ENCODE results near the gene SLF2. TPM values are rescaled to one million over a fixed set of nuclear protein-coding genes. Genes with fewer than 3 reads are reported as not detected.
A peak's percentile ranks its signal among the peaks of the same experiment; 100 is the strongest.

SLF2 gene
- total RNA-seq, 2 experiments from 2014 or later = 34.9 to 37.2 TPM

DNA sequence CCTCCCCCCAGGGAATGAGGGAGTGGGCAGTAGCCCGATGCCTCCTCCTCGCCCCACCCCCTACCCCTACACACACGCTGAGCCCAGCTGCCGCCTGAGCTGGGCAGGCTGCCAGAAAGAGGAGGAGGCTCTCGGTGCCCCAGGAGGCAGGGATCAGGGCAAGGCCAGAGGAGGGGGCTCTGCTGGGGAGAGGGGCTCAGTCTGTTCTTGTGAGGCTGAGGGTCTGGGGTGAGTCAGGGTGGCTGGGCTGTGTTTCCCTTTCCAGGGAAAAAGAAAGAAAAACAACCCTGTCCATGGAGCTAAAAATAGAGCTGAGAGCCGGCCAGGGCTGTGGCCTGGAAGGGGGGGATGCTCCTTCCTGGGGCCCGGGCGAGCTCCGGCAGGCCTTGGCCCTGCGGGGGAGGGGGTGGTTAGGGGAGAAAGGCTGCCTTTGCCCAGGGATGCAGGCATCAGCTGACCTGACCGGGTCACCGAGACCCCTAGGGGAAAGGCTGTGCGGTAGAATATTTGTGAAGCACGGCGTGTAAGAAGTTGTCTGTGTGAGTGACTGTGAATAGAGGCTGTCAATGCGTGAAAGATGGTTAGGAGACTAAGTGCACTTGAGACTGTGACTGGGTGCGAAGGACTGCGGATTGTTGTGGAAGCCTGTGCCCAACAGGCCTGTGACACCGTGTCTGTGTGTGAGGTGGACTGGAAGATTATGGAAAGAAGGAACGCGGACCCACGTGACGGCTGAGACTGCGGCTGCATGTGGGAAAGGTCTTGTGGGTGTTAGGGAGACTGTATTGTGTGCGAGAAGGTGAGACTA lies 85.6 kb downstream of the SLF2 start:
- Mint-ChIP-seq H3K27me3 (peaks cover 3% of the 10 kb centered on the region), H3K9me3 (no peaks in the 10 kb centered on the region), H3K27ac (peak overlapping the region; percentile 66), H3K4me3 (peak overlapping the region; percentile 77), H3K4me1 (peaks cover 28% of the 10 kb centered on the region), H3K36me3 (ENCODE audit: low read depth) (peaks cover 6% of the 10 kb centered on the region)
- CTCF ChIA-PET = interaction anchor here (0.6 to 17.1 kb wide), 24 partner anchors 8 to 1266 kb away, joined by 3 to 186 read pairs (median 5); partner anchors contain the start of genes HIF1AN, MRPL43, PDZD7 and SEMA4G
- DNase-seq = peak; percentile 63
- POLR2A ChIA-PET = interaction anchor here (1.5 to 3.2 kb wide), 6 partner anchors 11 to 49 kb away, joined by 3 to 27 read pairs (median 10); partner anchors contain the start of genes MRPL43, PDZD7, SFXN3 and TWNK

DNA sequence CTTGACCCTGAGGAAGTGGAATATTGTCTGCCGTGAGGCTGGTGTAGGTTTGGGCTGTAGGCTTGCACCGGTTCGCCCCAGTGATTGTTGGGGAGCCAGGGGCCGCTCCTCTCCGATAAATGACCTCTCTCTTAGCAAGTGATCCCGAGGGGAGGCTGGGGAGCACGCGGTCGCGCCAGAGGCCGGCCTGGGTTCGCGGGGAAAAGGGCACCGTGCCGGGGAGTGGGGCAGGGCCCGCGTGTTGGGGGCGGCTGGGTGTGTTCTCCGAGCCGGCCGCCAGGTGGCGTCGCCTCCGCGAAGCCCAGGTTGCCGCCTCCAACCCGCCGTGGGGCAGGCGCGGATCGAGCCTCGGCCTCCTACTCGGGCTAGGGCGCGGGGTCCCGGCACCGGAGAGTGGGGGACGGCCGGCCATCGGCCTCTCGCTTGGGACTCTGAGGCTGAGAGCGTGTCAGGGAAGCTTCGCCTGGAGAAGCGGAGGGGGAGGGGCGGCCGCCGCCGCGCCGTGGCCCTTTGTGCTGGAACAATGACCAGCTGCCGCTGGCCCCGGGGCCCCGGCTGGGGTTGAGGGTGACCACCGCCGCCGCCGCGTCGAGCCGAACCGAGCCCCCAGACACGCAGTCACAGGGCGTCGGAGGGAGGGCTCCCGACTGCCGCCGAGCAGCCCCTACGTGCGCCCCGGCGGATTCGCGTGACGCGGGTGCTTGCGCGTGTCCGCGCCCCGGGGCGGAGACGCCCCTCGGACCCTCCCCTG lies 86.4 kb downstream of the SLF2 start:
- peaks cover 3% of the 10 kb centered on the region for H3K27me3 Mint-ChIP-seq
- H3K4me3 Mint-ChIP-seq = peak overlapping the region; percentile 77
- H3K4me1 Mint-ChIP-seq = peaks cover 28% of the 10 kb centered on the region
- POLR2A ChIA-PET = interaction anchor here (0.9 to 2.7 kb wide), 5 partner anchors 13 to 39 kb away, joined by 3 to 17 read pairs (median 4); partner anchors contain the start of genes PDZD7 and SFXN3
- no peaks in the 10 kb centered on the region for H3K9me3 Mint-ChIP-seq
- peak overlapping the region; percentile 66 for H3K27ac Mint-ChIP-seq
- CTCF ChIA-PET = interaction anchor here (0.6 to 17.1 kb wide), 9 partner anchors 11 to 88 kb away, joined by 3 to 186 read pairs (median 6); partner anchors contain the start of genes MRPL43, PDZD7, SFXN3 and TWNK
- H3K36me3 Mint-ChIP-seq (ENCODE audit: low read depth) = peaks cover 4% of the 10 kb centered on the region
- DNase-seq = peak; percentile 78

DNA sequence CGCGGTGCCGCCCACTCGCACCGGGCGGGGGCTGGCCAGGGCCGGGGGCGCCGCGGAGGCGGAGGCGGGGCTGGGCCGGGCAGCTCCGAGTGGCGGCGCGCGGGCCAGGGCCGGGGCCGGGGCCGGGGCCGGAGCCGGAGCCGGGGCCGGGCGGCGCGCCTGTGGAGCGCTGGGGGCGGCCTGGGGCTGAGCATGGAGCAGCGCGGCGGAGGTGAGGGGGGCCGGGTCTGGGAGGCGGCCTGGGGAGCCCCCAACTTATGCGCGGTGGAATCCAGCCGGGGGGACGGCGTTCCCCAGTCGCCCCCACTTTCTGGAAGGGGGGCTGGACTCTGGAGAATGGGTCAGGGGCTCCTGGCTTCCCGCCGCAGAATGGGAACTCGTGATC lies 87.0 kb downstream of the SLF2 start, which contains the start of gene LZTS2:
Gene LZTS2 (plus strand): TSS at position 67 of the 385 bp plus-strand sequence. CDS start 2,731 bp downstream, outside the sequence.
- Mint-ChIP-seq H3K9me3 (no peaks in the 10 kb centered on the region), H3K27me3 (peaks cover 3% of the 10 kb centered on the region), H3K36me3 (ENCODE audit: low read depth) (peaks cover under 1% of the 10 kb centered on the region), H3K27ac (peak within 1 kb of the TSS; percentile 66), H3K4me1 (peaks cover 28% of the 10 kb centered on the region), H3K4me3 (peak within 1 kb of the TSS; percentile 77)
- POLR2A ChIA-PET = interaction anchor here (0.9 to 1.9 kb wide), 3 partner anchors 12 to 38 kb away, joined by 3 to 4 read pairs (median 4); no protein-coding TSS in a partner anchor
- CTCF ChIA-PET = interaction anchor here (0.8 to 17.1 kb wide), 3 partner anchors 17 to 88 kb away, joined by 3 to 186 read pairs (median 3); no protein-coding TSS in a partner anchor
- no peak for DNase-seq

DNA sequence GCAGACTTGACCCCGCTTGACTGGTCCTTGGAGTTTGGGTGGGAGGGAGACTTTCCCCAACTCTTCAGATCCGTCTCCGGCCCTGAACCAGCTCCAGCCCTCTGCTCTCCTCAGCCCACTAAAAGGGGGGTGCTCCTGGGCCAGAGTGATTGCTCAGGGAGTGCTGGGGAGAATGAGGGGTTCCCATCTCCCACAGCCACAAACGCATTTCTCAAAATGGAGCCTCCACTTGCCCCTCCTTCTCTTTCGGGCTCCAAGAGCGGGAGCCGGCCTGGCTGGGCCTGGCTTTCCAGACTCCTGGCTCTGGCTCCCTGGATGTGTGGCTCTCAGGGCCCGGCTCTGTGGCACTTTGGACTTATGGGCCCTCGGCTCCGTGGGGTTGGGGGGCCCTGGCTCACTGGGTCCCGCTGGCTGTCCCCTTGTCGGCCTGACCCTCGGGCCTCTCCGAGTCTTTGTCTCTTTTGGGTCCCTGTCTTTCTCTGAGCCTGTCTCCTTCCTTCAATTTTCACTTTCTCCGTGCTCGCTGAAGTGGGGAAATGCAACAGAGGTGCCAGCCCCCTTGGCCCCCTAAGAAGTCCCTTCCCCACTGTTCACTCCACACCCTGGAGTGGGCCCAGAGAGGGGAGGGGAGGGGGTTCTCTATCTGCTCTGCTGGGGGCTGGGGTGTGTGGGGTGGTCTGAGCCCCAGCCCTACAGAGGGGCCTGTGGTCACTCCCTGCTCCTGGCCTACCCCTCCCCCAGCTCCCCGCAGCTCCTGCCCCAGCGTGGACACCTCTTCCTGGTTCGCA lies 87.6 kb downstream of the SLF2 start:
- no peaks in the 10 kb centered on the region for H3K36me3 Mint-ChIP-seq (ENCODE audit: low read depth)
- ChIA-PET POLR2A (interaction anchor here (0.7 to 1.9 kb wide), 4 partner anchors 11 to 38 kb away, joined by 3 to 4 read pairs (median 4); no protein-coding TSS in a partner anchor), CTCF (interaction anchor here (1.3 to 17.1 kb wide), 2 partner anchors 16 to 31 kb away, joined by 3 to 186 read pairs; no protein-coding TSS in a partner anchor)
- H3K4me1 Mint-ChIP-seq = peaks cover 28% of the 10 kb centered on the region
- peak overlapping the region; percentile 43 for H3K4me3 Mint-ChIP-seq
- H3K27me3 Mint-ChIP-seq = peaks cover 3% of the 10 kb centered on the region
- H3K27ac Mint-ChIP-seq = no peak overlapping the region
- DNase-seq = no peak
- H3K9me3 Mint-ChIP-seq = no peaks in the 10 kb centered on the region

DNA sequence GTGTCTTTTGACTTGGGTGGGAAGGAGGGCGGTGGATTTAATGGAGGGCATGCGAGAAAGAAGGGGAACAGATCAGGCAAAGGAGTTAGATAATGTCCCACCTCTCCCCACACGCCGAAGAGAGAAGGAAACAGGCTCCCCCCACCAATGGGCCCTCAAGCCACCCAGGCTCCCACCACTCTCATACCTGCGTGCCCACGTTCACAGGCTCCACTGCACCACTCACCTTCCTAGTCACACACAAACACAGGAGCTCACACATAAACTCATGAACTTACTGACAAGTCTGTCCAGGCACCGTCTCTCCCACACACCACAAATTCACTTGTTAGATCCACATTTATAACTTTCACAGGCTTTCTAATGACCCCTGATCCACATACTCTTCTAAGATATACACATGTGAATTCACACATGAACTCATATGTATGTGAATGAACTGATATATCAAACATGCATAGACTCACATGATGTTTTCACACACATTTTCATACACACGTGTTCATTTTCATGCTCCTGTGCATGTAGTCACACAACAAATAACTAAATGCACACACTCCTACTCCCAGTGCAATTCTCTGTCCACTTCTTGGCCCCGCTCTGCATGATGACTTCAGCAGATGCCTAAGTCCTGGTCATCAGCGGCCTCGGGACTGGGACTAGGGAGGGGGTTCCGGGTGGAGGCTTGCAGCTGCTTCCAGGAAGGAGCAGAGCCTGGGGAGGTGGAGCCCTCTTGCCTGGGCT lies 88.3 kb downstream of the SLF2 start:
- H3K4me3 Mint-ChIP-seq = peak overlapping the region; percentile 43
- H3K27me3 Mint-ChIP-seq = peaks cover 3% of the 10 kb centered on the region
- ChIA-PET CTCF (interaction anchor here (1.3 to 17.1 kb wide), 2 partner anchors 16 to 31 kb away, joined by 3 to 186 read pairs; no protein-coding TSS in a partner anchor), POLR2A (interaction anchor here (0.7 kb wide), 1 partner anchor 24 kb away, joined by 3 read pairs; no protein-coding TSS in a partner anchor)
- H3K9me3 Mint-ChIP-seq = no peaks in the 10 kb centered on the region
- H3K36me3 Mint-ChIP-seq (ENCODE audit: low read depth) = no peaks in the 10 kb centered on the region
- H3K27ac Mint-ChIP-seq = no peak overlapping the region
- DNase-seq = no peak
- H3K4me1 Mint-ChIP-seq = peaks cover 24% of the 10 kb centered on the region

DNA sequence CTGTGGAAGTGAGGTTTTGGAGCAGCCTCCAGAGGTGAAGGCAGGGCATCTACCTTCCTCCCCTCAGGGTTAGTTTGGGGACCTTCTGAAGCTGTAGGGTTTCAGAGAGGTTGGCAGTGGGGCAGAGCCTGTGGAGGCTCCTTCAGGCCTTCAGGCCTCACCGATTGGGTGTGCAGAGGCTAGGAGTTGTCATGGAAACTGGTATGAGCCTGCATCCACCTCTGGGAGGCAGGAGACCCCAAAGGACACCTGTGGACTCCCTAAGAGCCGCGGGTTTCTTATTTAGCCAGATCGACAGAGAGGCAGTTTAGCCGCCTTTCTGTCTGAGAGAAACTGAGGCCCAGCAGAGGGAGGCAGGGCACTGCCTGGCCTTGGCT lies 88.9 kb downstream of the SLF2 start:
- Mint-ChIP-seq H3K4me1 (peaks cover 18% of the 10 kb centered on the region), H3K27me3 (peaks cover 3% of the 10 kb centered on the region), H3K36me3 (ENCODE audit: low read depth) (no peaks in the 10 kb centered on the region), H3K9me3 (no peaks in the 10 kb centered on the region), H3K27ac (no peak overlapping the region), H3K4me3 (no peak overlapping the region)
- no peak for DNase-seq
- CTCF ChIA-PET = interaction anchor here (1.3 to 17.1 kb wide), 2 partner anchors 15 to 30 kb away, joined by 3 to 186 read pairs; no protein-coding TSS in a partner anchor
- POLR2A ChIA-PET = interaction anchor here (1.0 kb wide), 1 partner anchor 10 kb away, joined by 3 read pairs; no protein-coding TSS in a partner anchor

DNA sequence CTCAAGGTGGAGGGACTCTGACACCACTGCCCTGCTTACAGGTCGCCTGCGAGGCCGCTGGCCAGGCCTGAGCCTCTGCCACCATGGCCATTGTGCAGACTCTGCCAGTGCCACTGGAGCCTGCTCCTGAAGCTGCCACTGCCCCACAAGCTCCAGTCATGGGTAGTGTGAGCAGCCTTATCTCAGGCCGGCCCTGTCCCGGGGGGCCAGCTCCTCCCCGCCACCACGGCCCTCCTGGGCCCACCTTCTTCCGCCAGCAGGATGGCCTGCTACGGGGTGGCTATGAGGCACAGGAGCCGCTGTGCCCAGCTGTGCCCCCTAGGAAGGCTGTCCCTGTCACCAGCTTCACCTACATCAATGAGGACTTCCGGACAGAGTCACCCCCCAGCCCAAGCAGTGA lies 89.7 kb downstream of the SLF2 start:
- H3K4me1 Mint-ChIP-seq = peaks cover 14% of the 10 kb centered on the region
- DNase-seq = no peak
- H3K4me3 Mint-ChIP-seq = no peak overlapping the region
- no peaks in the 10 kb centered on the region for H3K9me3 Mint-ChIP-seq
- POLR2A ChIA-PET = interaction anchor here (1.0 kb wide), 1 partner anchor 10 kb away, joined by 3 read pairs; no protein-coding TSS in a partner anchor
- H3K27me3 Mint-ChIP-seq = peaks cover 3% of the 10 kb centered on the region
- CTCF ChIA-PET = interaction anchor here (0.7 to 17.1 kb wide), 2 partner anchors 14 to 56 kb away, joined by 3 to 186 read pairs; no protein-coding TSS in a partner anchor
- no peaks in the 10 kb centered on the region for H3K36me3 Mint-ChIP-seq (ENCODE audit: low read depth)
- no peak overlapping the region for H3K27ac Mint-ChIP-seq

DNA sequence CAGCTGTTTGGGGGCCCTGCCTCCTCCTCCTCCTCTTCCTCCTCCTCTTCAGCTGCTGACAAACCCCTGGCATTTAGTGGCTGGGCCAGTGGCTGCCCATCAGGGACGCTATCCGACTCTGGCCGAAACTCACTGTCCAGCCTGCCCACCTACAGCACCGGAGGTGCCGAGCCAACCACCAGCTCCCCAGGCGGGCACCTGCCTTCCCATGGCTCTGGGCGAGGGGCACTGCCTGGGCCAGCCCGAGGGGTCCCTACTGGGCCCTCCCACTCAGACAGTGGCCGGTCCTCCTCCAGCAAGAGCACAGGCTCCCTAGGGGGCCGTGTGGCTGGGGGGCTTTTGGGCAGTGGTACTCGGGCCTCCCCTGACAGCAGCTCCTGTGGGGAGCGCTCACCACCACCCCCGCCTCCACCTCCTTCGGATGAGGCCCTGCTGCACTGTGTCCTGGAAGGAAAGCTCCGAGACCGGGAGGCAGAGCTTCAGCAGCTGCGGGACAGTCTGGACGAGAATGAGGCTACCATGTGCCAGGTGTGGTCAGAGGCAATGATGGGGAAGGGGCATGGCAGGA lies 91.0 kb downstream of the SLF2 start:
- DNase-seq = no peak
- Mint-ChIP-seq H3K27ac (no peak overlapping the region), H3K9me3 (no peaks in the 10 kb centered on the region), H3K4me3 (no peak overlapping the region), H3K4me1 (peaks cover 6% of the 10 kb centered on the region), H3K27me3 (peaks cover 3% of the 10 kb centered on the region), H3K36me3 (ENCODE audit: low read depth) (no peaks in the 10 kb centered on the region)
- POLR2A ChIA-PET = no interaction called here
- CTCF ChIA-PET = interaction anchor here (1.9 to 17.1 kb wide), 2 partner anchors 13 to 46 kb away, joined by 5 to 186 read pairs; no protein-coding TSS in a partner anchor

- ChIA-PET POLR2A (no interaction called here), CTCF (interaction anchor here (17.1 kb wide), 1 partner anchor 11 kb away, joined by 186 read pairs; no protein-coding TSS in a partner anchor)
- H3K9me3 Mint-ChIP-seq = no peaks in the 10 kb centered on the region
- peaks cover 3% of the 10 kb centered on the region for H3K27me3 Mint-ChIP-seq
- DNase-seq = no peak
- H3K4me1 Mint-ChIP-seq = peaks cover 4% of the 10 kb centered on the region
- H3K36me3 Mint-ChIP-seq (ENCODE audit: low read depth) = no peaks in the 10 kb centered on the region
- no peak overlapping the region for H3K4me3 Mint-ChIP-seq
- H3K27ac Mint-ChIP-seq = no peak overlapping the region
These were observed 92.6 kb downstream of the SLF2 start for GRCh38 chr10:101005361-101005760.

DNA sequence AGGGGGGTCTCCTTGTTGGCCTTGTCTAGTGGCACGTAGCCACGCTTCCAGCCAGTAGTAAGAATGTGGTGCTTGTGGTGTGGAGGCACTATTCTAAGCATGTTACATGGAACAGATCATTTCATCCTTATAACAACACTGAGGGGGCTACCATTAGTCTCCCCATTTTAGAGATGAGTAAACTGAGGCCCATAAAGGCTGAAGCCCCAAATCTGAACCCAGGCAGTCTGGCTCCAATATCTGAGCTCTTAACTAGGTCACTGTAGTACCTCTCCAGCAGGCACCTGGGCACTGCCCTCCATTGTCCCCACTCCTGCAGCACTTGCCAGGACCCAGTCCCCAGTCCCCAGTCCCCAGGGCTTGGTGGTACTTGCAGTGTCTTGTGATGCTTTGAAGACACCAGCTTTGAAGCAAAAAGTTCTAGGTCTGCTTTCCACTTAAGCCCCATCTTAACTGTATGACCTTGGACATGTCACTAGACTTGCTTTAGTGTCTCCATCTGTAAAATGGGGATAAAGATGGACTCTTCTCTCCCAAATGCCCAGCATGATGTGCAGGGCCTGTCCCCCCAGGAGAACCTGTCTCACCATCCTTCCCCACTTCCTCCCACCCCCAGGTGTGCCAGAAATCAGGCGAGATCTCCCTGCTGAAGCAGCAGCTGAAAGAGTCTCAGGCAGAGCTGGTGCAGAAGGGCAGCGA lies 93.3 kb downstream of the SLF2 start:
- Mint-ChIP-seq H3K9me3 (no peaks in the 10 kb centered on the region), H3K4me1 (peaks cover 2% of the 10 kb centered on the region), H3K4me3 (no peak overlapping the region), H3K36me3 (ENCODE audit: low read depth) (no peaks in the 10 kb centered on the region), H3K27me3 (peaks cover 2% of the 10 kb centered on the region), H3K27ac (no peak overlapping the region)
- ChIA-PET POLR2A (interaction anchor here (1.0 kb wide), 1 partner anchor 9 kb away, joined by 3 read pairs; no protein-coding TSS in a partner anchor), CTCF (interaction anchor here (1.5 to 17.1 kb wide), 2 partner anchors 8 to 11 kb away, joined by 7 to 186 read pairs; no protein-coding TSS in a partner anchor)
- DNase-seq = no peak

Measured in activated CD4-positive, alpha-beta memory T cell treated with anti-CD3 and anti-CD28 coated beads, Interleukin-2, amount 10 ng/mL, durations not matched to agents 7 days and 5 days (primary cell).